GM18499 (cell line): ENCODE results near the gene CEP350.
A peak's percentile ranks its signal among the peaks of the same experiment; 100 is the strongest.

Source experiments
- ATAC-seq: cut with Tn5 transposase; IDR thresholded peaks from one replicate; pipeline ENCODE4 v1.9.1; 2021; ENCODE audit warnings: moderate number of reproducible peaks; ENCODE audit not compliant: insufficient read depth, unreplicated experiment

CEP350 gene

DNA sequence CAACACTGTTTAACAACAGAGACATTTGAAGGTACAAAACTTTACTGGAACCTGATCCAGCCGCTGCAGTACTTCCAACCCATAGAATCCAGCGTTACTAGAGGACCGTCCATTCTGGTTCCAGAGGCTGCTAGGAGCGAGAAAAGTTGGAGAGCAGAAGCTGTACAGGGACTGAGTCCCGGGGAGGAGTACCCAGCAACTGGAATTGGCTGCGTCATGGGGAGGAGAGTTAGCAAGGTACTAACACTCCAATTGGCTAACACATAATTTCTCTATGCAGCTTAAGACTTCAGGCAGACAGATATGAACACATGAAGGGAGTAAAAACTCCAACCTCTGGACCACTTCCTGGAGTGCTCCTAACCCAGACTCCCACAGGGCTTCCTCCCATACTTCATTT, 198.0 kb downstream of the CEP350 start:
- no peak for ATAC-seq

DNA sequence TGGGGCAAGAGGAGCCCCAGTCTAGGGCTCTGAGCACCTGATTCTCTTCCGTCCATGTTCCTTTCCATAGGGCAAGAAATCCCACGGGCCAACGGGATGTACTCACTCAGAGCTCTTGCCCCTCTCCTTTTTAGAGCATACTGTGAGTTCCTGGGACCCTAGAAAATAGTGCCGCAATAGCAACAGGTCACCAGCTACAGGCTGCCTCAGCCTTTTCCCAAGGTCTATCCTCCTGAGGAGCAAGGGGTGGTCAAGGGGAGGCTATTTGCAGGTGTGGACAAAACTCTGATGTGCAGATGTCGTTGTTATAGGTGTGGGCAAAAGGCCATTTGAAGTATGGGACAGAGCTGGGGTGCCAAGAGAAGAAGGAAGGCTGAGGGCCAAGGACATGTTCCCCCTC, 198.4 kb downstream of the CEP350 start:
- ATAC-seq, result no peak

DNA sequence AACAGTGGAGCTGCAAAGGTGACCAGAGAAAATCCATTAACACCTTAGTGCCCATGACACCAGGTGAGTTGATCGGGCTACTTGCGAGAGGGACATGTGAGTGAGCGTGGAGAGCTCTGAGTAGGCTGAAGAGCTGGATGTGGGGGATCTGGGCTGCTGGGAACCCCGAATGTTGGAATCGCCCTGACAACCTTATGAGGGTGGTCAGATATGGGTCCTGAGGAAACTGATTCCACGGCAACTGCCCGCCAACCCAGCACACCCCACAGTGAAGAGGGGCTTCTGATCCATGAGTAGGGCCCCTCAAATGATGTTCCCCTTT, 199.4 kb downstream of the CEP350 start:
- ATAC-seq, result no peak

DNA sequence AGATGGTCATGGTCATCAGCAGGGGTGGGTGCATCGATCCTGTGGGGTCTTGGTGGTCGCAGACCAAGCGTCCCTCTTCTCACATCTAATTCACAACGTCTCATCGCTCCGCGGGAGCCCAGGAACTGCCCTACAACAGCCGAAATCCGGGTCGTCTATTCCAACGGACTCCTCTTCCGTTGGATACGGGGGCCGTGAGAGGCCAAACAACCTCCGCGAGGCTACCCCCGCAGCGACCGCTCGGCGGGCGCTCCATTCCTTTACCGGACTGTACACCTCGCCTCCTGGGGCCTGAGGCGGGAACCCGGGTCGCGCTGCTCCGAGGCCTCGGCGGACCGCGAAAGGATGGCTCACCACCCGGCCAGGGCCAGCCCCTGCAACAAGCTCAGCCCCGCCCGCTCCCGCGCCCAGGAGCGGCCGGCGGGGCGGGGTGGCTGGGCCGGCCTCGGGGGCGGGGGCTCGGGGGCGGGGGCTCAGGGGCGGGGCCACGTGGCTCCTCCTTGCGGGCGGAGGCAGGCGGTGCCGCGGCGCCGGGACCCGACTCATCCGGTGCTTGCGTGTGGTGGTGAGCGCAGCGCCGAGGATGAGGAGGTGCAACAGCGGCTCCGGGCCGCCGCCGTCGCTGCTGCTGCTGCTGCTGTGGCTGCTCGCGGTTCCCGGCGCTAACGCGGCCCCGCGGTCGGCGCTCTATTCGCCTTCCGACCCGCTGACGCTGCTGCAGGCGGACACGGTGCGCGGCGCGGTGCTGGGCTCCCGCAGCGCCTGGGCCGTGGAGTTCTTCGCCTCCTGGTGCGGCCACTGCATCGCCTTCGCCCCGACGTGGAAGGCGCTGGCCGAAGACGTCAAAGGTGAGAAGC, 199.9 kb downstream of the CEP350 start, which contains the start of gene QSOX1:
QSOX1 (plus strand) TSS at position 545 of the 857 bp plus-strand sequence; CDS start at position 584, 39 bp downstream.
- peak; percentile 62 for ATAC-seq

DNA sequence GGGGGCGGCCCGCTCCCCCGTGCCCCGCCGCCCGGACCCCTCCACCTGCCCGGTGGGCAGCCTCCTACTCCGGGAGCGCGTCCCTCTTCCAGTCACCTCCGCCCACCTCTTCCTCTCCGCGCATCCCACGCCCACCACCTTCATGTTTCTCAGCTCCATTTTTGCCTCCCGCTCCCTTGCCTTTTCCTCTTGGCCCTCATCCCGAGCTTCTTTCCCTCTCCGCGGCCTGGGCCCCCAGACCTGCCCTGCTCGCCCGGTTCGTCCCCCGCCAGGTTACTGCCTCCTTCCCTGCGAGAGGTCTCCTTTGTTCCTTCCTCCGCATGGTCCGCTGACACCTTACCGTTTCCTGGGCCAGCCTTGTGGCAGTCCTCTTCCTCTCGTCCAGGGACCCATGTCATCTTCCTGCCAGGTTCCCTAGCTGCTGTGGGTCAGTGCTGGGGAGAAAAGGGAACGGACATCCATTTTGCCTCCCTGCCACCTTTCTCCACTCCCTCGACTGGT, 200.6 kb downstream of the CEP350 start:
- no peak for ATAC-seq

DNA sequence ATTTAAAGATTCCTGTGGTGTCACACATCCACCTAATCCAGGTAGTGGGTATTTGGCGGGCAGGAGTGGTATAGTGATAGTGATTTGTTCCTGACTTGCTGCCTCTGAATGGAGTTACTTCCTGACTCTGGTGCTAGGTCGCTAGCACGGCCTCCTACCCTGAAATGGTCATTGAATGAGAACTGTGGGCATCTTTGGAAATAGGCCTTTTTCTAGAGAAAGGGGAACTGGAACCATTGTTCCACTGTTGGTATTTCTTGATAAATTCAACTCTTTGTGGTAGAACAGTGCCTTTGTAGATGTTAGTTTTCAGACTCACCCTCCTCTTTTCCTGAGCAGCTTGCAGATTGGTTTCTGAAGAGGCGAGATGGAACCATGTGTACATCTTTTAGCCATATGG, 201.6 kb downstream of the CEP350 start:
- no peak for ATAC-seq

DNA sequence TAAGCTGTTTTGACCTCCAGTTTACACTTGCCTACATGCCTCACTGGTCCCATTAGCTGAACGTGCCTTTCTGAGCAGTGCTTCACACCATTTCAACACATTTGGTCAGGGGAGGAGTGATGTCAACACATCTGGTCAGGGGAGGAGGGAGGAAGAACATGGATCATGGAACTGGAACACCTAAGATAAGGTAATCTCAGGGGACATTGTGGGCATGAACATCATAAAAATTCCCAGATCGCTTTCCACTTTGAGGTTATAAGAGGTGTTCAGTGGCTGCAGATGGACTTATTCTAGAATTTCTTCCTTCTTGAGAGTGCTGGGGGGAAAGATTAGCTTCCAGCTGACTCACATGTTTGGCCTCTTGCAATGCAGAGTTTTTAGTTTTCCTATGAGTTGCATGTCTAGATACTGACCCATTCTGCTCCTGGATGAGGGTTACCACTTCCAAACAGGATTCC, 202.1 kb downstream of the CEP350 start:
- ATAC-seq, result no peak

DNA sequence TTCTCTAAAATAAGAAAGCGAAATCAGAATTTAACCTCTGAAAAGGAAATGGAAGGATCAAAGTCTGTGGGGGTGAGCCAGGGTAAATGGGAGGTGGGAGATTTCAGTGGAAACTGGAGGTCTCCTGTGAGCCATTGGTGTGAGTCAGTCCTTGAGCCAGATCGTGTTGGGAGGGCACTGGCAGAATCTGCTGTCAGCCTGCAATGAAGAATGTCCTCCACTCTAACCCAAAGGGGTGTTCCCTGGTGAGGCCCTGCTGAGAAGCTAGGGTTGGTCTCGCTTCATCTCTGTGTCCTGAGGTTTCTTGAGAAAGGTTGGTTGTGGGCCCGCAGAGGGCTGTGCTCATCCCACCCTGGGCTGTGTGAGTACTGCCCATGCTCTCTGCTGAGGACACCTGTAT, 202.5 kb downstream of the CEP350 start:
- ATAC-seq, result no peak

DNA sequence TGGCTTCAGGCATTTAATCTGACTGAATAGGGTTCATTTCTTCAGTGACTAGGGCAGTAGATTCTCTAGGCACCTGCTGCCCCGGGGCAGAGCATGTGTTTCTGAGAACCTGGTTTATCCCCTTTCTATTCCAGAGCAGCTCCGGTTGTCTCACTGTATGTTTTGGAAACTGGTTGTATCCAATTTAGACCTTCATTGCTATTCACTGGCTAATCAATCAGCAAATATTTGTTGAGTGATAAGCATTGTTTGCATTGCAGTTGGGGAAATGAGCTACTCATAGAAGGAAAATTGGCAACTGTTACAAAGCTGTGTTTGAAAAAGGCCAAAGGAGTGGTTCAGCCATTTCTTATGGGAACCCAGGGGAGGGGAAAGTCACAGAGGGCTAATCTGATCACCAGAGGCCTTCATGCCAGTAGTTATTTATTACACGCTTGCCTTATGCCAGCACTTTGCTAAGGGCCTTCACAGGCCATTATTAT, 203.0 kb downstream of the CEP350 start:
- no peak for ATAC-seq

DNA sequence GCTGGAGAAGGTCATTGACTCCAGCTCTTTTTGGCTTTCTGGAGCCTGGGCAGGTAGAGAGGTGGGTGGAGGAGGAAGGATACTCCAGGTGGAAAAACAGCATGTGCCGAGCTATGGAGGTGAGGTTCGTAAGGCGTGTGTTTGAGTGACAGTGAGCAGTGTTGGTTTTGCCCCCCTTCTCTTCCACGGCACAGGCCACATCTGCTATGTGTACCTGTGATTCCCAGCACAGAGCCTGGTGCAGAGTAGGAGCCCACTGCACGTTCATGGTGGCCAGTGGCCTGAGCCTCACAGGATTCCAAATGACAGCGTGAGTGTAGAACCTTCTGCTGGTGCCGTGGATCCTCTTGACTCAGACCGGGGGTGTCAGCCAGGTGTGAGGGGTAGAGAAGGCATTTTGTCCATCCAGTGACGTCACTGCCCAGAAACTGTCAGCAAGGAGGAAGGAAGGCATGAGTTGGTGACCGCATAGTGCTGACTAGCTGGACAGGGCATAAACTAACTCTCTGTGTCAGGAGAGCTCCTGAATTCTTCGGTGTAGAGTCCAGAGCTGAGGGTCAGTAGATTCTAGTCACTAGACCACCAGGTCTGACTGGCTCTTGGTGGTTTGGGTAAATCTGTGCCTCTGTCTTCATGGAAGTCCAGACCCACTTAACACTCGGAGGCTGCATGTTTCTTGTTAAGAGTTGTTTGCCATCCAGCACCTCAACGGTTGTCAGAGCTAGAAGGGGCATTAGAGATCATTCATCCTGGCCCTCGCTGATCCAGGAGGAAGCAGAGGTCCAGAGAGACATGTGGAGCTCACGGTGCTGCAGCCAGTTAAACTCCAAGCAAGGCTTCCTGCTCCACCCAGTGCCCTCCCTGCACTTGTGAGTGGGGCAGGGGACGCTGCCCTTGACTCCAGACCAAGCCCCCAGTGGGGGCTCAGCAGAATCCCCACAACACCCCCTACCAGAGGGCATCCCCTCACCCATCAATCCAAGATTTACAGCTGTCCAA, 203.8 kb downstream of the CEP350 start:
- ATAC-seq, result no peak

DNA sequence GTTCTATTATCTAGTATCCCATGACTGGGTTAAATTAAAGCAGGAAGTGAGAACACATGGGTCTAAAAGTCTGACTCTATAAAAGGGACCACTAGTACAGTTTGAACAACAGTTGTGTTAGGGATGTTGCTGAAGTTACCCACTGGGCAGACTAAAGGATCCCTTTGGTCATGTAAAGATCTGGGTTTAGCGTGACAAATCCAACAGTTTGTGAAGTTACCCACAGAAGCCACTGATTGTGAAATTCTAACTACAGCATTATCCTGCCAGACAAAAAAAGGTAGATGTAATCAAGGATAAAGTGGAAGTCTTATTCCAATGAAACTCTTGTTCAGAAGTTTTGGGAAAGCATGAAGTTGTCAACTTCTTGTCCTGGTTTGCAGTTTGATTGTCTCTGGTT, 205.7 kb downstream of the CEP350 start:
- no peak for ATAC-seq

DNA sequence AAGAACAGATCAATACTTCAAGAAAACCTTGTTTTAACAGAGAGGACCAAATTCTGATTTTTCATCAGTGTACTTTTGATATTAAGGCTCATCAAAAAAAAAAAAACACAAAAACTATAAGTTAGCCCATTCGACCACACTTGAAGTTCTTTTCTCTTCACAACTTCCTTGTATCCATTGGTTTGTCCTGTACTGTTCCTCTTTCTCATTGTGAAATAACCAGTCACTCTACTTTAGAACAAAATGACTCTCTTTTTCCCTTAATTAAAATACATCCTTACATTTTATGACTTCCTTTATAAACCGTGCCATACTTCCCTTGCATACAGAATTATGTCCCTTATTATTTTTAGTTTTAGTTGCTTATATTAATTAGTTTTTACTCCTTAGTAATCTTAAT, 208.4 kb downstream of the CEP350 start:
- no peak for ATAC-seq
